ENCODE measurements around the gene SLC6A6.

SLC6A6 gene

DNA sequence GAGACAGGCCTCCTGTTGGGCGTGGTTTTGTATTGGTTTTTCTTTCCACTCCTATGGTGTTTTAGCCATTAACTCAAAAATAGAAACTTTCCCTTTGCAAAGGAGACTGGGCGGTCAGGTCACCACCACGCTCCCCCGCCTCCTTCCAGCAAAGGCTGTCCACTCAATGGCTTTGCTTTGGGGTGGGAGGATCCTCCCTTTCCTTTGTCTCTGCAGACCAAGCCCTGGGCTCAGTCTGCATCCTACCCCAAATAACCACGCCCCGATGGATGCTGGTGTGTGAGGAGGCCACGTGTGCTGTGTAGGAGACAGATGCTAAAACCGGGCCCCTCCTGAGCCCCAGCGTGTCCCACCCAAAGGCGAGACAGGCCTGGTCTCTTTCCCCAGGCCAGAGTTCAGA, 69.3 kb downstream of the SLC6A6 start:
- no peak overlapping the region for H3K4me3 ChIP-seq (ENCODE audit: low read length in 2 of 2)
- no peak overlapping the region for H3K9ac ChIP-seq (ENCODE audit: low read length in 2 of 2)
- H3K27ac ChIP-seq (ENCODE audit: low read length) = no peak overlapping the region
- H3K4me1 ChIP-seq (ENCODE audit: control insufficient read depth, insufficient read depth, low read length) = peaks cover 6% of the 10 kb centered on the region
- peaks cover 4 to 7% of the 10 kb centered on the region in 2 donors for H3K36me3 ChIP-seq (ENCODE audit: control insufficient read depth in 2 of 2, insufficient read depth in 2 of 2, low read length in 2 of 2)
- H3K27me3 ChIP-seq (ENCODE audit: control insufficient read depth in 1 of 2, insufficient read depth in 2 of 2, low read length in 2 of 2) = no peaks in the 10 kb centered on the region
- no peaks in the 10 kb centered on the region for H3K9me3 ChIP-seq (ENCODE audit: control insufficient read depth in 2 of 2, low read length in 2 of 2)

DNA sequence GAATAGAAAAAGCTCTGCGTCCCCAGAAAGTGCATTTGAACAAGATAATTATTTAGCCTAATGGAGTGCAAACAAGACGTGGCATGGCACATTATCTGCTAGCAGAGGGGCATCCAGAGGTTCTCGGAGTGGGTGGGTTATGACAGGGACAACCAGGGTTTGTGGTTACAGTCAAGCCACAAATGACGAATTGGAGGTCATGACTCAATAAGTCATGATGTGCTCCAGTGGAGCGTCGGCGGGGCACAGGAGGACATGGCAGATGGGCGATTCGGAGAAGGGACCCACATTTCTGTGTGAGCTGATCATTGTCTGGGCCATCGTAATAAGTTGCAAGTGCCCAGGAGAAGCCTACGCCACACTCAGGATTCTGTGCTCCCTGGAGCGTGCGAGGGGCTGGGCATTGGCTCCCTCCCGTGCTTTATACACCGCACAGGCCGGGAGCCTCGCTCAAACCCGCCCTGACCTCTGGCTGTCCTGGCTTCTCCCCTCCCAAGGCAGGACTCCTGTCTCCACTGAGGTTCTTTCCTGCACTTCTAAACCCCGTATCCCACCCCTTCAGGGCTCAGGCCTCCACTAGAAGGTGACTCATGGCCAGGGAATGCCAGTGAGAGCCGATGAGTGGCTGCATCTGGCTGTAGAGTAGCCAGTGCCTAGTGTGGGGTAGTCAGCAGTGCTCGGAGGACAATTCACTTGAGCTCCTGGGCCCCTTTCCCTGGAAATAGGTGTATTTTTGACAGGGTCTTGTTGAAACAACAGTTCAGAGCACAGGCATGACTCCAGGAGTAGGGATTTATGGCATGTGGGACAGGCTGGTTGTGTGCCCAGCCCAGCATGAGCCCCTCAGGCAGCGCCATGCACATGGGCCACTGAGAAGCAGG, 70.3 kb downstream of the SLC6A6 start:
- Histone ChIP-seq H3K4me1 (ENCODE audit: control insufficient read depth, insufficient read depth, low read length) (peaks cover 6% of the 10 kb centered on the region), H3K9ac (ENCODE audit: low read length in 2 of 2) (no peak overlapping the region), H3K4me3 (ENCODE audit: low read length in 2 of 2) (no peak overlapping the region), H3K9me3 (ENCODE audit: control insufficient read depth in 2 of 2, low read length in 2 of 2) (no peaks in the 10 kb centered on the region), H3K27ac (ENCODE audit: low read length) (no peak overlapping the region), H3K36me3 (ENCODE audit: control insufficient read depth in 2 of 2, insufficient read depth in 2 of 2, low read length in 2 of 2) (peaks cover 4 to 9% of the 10 kb centered on the region in 2 donors), H3K27me3 (ENCODE audit: control insufficient read depth in 1 of 2, insufficient read depth in 2 of 2, low read length in 2 of 2) (no peaks in the 10 kb centered on the region)

- peaks cover 6% of the 10 kb centered on the region for H3K4me1 ChIP-seq (ENCODE audit: control insufficient read depth, insufficient read depth, low read length)
- no peaks in the 10 kb centered on the region for H3K9me3 ChIP-seq (ENCODE audit: control insufficient read depth in 2 of 2, low read length in 2 of 2)
- no peaks in the 10 kb centered on the region for H3K27me3 ChIP-seq (ENCODE audit: control insufficient read depth in 1 of 2, insufficient read depth in 2 of 2, low read length in 2 of 2)
- H3K4me3 ChIP-seq (ENCODE audit: low read length in 2 of 2) = no peak overlapping the region
- H3K36me3 ChIP-seq (ENCODE audit: control insufficient read depth in 2 of 2, insufficient read depth in 2 of 2, low read length in 2 of 2) = peaks cover 4 to 9% of the 10 kb centered on the region in 2 donors
- no peak overlapping the region for H3K27ac ChIP-seq (ENCODE audit: low read length)
- H3K9ac ChIP-seq (ENCODE audit: low read length in 2 of 2) = no peak overlapping the region
Measured at GRCh38 chr3:14473411-14473891, 71.0 kb downstream of the SLC6A6 start.

DNA sequence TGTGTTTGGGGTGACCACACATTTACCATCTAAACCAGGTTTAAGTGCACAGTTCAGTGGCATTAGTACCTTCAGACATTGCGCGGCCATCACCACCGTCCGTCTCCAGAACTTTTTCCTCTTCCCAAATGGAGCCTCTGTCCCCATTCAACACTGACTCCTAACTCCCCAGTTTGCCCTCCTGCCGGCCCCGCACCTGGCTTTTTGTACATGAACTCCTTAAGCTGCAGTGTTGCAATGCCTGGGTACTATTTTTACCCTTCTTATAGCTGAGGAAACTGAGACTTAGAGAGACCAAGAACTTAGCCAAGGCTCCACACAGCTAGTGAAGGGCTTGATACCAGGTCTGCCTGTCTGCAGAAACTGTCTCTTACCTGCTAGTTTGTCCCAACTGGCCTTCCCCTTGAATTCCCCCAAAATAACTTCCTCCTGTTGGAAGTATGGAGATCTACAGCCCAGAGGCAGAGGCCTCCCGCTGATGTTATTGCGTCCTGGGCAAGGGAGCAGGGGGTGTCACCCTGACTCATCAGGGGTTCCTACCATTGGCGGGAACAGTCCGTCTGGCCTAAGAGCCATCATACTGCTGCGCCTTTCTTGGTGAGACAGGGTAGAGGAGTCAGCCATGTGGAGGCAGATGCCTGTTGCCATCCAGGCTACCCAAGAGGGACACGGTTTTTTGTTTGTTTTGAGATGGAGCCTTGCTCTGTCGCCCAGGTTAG, 72.1 kb downstream of the SLC6A6 start:
- Histone ChIP-seq H3K9ac (ENCODE audit: low read length in 2 of 2) (no peak overlapping the region), H3K4me1 (ENCODE audit: control insufficient read depth, insufficient read depth, low read length) (peaks cover 6% of the 10 kb centered on the region), H3K4me3 (ENCODE audit: low read length in 2 of 2) (no peak overlapping the region), H3K9me3 (ENCODE audit: control insufficient read depth in 2 of 2, low read length in 2 of 2) (no peaks in the 10 kb centered on the region), H3K27ac (ENCODE audit: low read length) (no peak overlapping the region), H3K27me3 (ENCODE audit: control insufficient read depth in 1 of 2, insufficient read depth in 2 of 2, low read length in 2 of 2) (no peaks in the 10 kb centered on the region), H3K36me3 (ENCODE audit: control insufficient read depth in 2 of 2, insufficient read depth in 2 of 2, low read length in 2 of 2) (peaks cover 4 to 15% of the 10 kb centered on the region in 2 donors)

- no peak overlapping the region for H3K27ac ChIP-seq (ENCODE audit: low read length)
- no peaks in the 10 kb centered on the region for H3K27me3 ChIP-seq (ENCODE audit: control insufficient read depth in 1 of 2, insufficient read depth in 2 of 2, low read length in 2 of 2)
- no peak overlapping the region for H3K4me3 ChIP-seq (ENCODE audit: low read length in 2 of 2)
- no peak overlapping the region for H3K9ac ChIP-seq (ENCODE audit: low read length in 2 of 2)
- no peaks in the 10 kb centered on the region for H3K9me3 ChIP-seq (ENCODE audit: control insufficient read depth in 2 of 2, low read length in 2 of 2)
- H3K4me1 ChIP-seq (ENCODE audit: control insufficient read depth, insufficient read depth, low read length) = peaks cover 6% of the 10 kb centered on the region
- peaks cover 7 to 15% of the 10 kb centered on the region in 2 donors for H3K36me3 ChIP-seq (ENCODE audit: control insufficient read depth in 2 of 2, insufficient read depth in 2 of 2, low read length in 2 of 2)
Measured at GRCh38 chr3:14475621-14476020, 73.2 kb downstream of the SLC6A6 start.

DNA sequence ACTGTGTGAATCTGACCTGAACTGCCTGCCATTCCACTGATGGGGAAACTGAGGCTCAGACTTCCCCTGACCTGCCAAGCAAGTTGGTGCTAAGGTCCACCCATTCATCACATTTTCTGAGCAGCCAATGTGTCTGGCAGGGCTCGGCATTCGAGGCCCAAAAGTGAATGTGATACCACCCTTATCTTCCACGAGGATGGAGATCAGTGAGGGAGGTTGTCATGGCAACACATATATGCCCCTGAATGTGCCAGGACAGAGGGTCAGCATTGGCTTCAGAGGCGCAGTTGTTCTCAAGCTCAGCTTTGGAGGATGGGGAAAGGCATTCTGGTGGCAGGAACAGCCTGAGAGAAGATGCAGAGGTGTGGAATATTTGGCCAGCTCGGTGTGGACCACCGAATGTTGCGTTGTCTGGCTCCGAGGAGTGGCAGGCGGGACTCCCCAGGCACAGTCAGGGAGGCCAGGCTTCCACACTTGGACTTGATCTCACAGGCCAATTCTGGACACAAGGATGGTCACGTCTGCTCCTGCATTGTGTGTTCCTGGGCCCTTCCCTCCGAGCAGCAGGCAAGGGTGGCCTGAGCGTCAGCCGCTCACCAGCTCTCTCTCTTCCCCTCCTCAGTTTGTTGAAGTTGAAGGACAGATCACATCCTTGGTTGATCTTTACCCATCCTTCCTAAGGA, 74.3 kb downstream of the SLC6A6 start:
- no peak overlapping the region for H3K27ac ChIP-seq (ENCODE audit: low read length)
- peaks cover 7 to 16% of the 10 kb centered on the region in 2 donors for H3K36me3 ChIP-seq (ENCODE audit: control insufficient read depth in 2 of 2, insufficient read depth in 2 of 2, low read length in 2 of 2)
- H3K9ac ChIP-seq (ENCODE audit: low read length in 2 of 2) = no peak overlapping the region
- no peak overlapping the region for H3K4me3 ChIP-seq (ENCODE audit: low read length in 2 of 2)
- H3K27me3 ChIP-seq (ENCODE audit: control insufficient read depth in 1 of 2, insufficient read depth in 2 of 2, low read length in 2 of 2) = no peaks in the 10 kb centered on the region
- peaks cover 7% of the 10 kb centered on the region for H3K4me1 ChIP-seq (ENCODE audit: control insufficient read depth, insufficient read depth, low read length)
- no peaks in the 10 kb centered on the region for H3K9me3 ChIP-seq (ENCODE audit: control insufficient read depth in 2 of 2, low read length in 2 of 2)

- Histone ChIP-seq H3K27me3 (ENCODE audit: control insufficient read depth in 1 of 2, insufficient read depth in 2 of 2, low read length in 2 of 2) (no peaks in the 10 kb centered on the region), H3K27ac (ENCODE audit: low read length) (no peak overlapping the region), H3K4me3 (ENCODE audit: low read length in 2 of 2) (no peak overlapping the region), H3K36me3 (ENCODE audit: control insufficient read depth in 2 of 2, insufficient read depth in 2 of 2, low read length in 2 of 2) (peaks cover 7 to 19% of the 10 kb centered on the region in 2 donors), H3K9me3 (ENCODE audit: control insufficient read depth in 2 of 2, low read length in 2 of 2) (no peaks in the 10 kb centered on the region), H3K9ac (ENCODE audit: low read length in 2 of 2) (no peak overlapping the region), H3K4me1 (ENCODE audit: control insufficient read depth, insufficient read depth, low read length) (peaks cover 14% of the 10 kb centered on the region)
Measured at GRCh38 chr3:14477311-14477935, 75.0 kb downstream of the SLC6A6 start.

GRCh38 chr3:14478956-14479550, 76.6 kb downstream of the SLC6A6 start:
- Histone ChIP-seq H3K36me3 (ENCODE audit: control insufficient read depth in 2 of 2, insufficient read depth in 2 of 2, low read length in 2 of 2) (peaks cover 7 to 18% of the 10 kb centered on the region in 2 donors), H3K9me3 (ENCODE audit: control insufficient read depth in 2 of 2, low read length in 2 of 2) (no peaks in the 10 kb centered on the region), H3K9ac (ENCODE audit: low read length in 2 of 2) (no peak overlapping the region), H3K4me1 (ENCODE audit: control insufficient read depth, insufficient read depth, low read length) (peaks cover 12% of the 10 kb centered on the region), H3K27ac (ENCODE audit: low read length) (no peak overlapping the region), H3K4me3 (ENCODE audit: low read length in 2 of 2) (no peak overlapping the region), H3K27me3 (ENCODE audit: control insufficient read depth in 1 of 2, insufficient read depth in 2 of 2, low read length in 2 of 2) (no peaks in the 10 kb centered on the region)

DNA sequence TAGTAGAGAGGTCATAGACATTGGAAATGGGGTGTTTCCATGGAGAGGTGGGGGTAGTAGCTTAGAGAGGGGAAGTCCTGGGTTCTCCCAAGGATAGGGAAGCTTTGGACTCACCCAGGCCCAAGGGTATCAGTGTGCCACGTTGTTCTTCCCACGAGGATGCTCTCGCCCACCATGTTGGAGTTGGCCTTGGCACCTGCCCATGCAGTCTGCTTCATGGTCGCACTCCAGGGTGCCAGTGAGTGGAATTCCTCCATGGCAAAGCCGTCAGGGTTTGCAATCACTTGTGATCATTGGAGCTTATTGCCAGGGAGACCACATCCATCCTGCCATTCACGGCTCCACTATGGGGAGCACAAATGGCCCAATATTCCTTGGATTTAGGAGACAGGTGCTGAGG, 77.2 kb downstream of the SLC6A6 start:
- Histone ChIP-seq H3K27ac (ENCODE audit: low read length) (no peak overlapping the region), H3K9me3 (ENCODE audit: control insufficient read depth in 2 of 2, low read length in 2 of 2) (no peaks in the 10 kb centered on the region), H3K9ac (ENCODE audit: low read length in 2 of 2) (no peak overlapping the region), H3K27me3 (ENCODE audit: control insufficient read depth in 1 of 2, insufficient read depth in 2 of 2, low read length in 2 of 2) (no peaks in the 10 kb centered on the region), H3K4me3 (ENCODE audit: low read length in 2 of 2) (no peak overlapping the region), H3K36me3 (ENCODE audit: control insufficient read depth in 2 of 2, insufficient read depth in 2 of 2, low read length in 2 of 2) (peaks cover 7 to 19% of the 10 kb centered on the region in 2 donors), H3K4me1 (ENCODE audit: control insufficient read depth, insufficient read depth, low read length) (peaks cover 12% of the 10 kb centered on the region)

Measured in stomach smooth muscle (tissue), 2 donors.